ENCODE data around the gene AGAP5. TPM values are rescaled to one million over a fixed set of nuclear protein-coding genes. Genes with fewer than 3 reads are reported as not detected.

AGAP5 gene
- total and polyA plus RNA-seq, 2 of the 13 experiments (the other 11 are each of a cell fraction or from before 2014, with no cell fraction given), result 5.3 to 7.9 TPM

DNA sequence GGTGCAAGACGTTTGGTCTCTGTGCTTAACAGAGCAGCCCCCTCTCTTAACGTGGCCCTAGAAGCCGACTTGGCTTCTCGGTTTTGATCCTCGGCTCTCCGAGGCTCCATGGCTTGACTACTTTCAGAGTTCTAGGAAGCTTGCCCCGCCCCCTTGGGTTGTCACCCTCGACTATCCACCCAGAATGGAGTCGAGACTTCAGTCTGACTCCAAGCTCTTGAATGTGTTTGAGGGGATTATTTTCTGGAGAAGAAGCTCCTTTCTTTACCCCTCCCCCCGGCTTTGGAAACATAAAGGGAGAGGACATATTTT is 46.7 kb upstream of the AGAP5 start:
- TSS peak; percentile 86 for BruUV-seq (replicated peaks)
- H3K27ac ChIP-seq (ENCODE audit: extremely low read length, insufficient read depth, low read length), result peak overlapping the region; percentile 92
- H3K4me1 ChIP-seq (ENCODE audit: insufficient read depth, low read length), result peaks cover 44% of the 10 kb centered on the region
- no peaks in the 10 kb centered on the region for H3K9me3 ChIP-seq (ENCODE audit: low read length)
- H3K4me3 ChIP-seq (replicated peaks in 1 of 3; ENCODE audit: insufficient read depth in 1 of 3, low read depth in 2 of 3, low read length in 3 of 3), result peak overlapping the region; percentile 79 to 99 (median 98)
- ATAC-seq (peak; percentile 67), DNase-seq (ENCODE audit: low spot score) (peak; percentile 53), FAIRE-seq (no peak)
- ChIA-PET CTCF (ENCODE audit: low intra/inter-chr PET ratio, low total read pairs) (no interaction called here), POLR2A (interaction anchor here (0.5 to 5.4 kb wide), 10 partner anchors 11 to 333 kb away, joined by 3 to 85 read pairs (median 4); partner anchors contain the start of genes CHCHD1, PPP3CB and ZSWIM8)
- H3K4me2 ChIP-seq (ENCODE audit: low read depth, low read length), result peak overlapping the region; percentile 72
- intact Hi-C loops (cut with micrococcal nuclease; ENCODE audit: unreplicated experiment), result no loop called here
- no peak overlapping the region for H2AFZ ChIP-seq (ENCODE audit: low read length)
- peaks cover 45% of the 10 kb centered on the region for H3K79me2 ChIP-seq (ENCODE audit: insufficient read depth, low read length)
- H3K9ac ChIP-seq (ENCODE audit: insufficient read depth, low read depth, low read length), result peak overlapping the region; percentile 96
- under 1% methylated on average over 9 of the region's 10 CpGs for WGBS (ENCODE audit: low lambda C conversion rate)
- H3K27me3 ChIP-seq (ENCODE audit: control insufficient read depth in 1 of 2, insufficient read depth in 2 of 2, low read length in 2 of 2), result no peaks in the 10 kb centered on the region; a peak in 1 of 5 replicates
- in situ Hi-C loops (cut with HindIII; ENCODE audit: extremely low pct_ligation_motif_present, low pct_unique_long_range_greater_than_20kb), result no loop called here
- peaks cover 3 to 21% of the 10 kb centered on the region in 2 experiments; a peak in 4 of 5 replicates for H3K36me3 ChIP-seq (replicated peaks in 1 of 2; ENCODE audit: control insufficient read depth in 1 of 2, insufficient read depth in 2 of 2, low read length in 2 of 2)
- H4K20me1 ChIP-seq (ENCODE audit: insufficient read depth, low read length), result no peaks in the 10 kb centered on the region
- TF ChIP-seq TBL1XR1 (IDR thresholded peaks at IDR 0.05; ENCODE audit: borderline replicate concordance, low read length, partially characterized antibody) (no peak), CBFB (CRISPR knock-in tag; IDR thresholded peaks at IDR 0.05) (no peak), SOX5 (CRISPR knock-in tag; IDR thresholded peaks at IDR 0.05; ENCODE audit: borderline replicate concordance) (no peak), KDM4B (CRISPR knock-in tag; IDR thresholded peaks at IDR 0.05) (no peak), AGO2 (optimal IDR thresholded peaks at IDR 0.05; ENCODE audit: low read depth, low read length) (no peak), IKZF1 (IDR thresholded peaks at IDR 0.05) (no peak), PCBP1 (IDR thresholded peaks at IDR 0.05; ENCODE audit: borderline replicate concordance, low read depth, low read length) (no peak), ZNF530 (CRISPR knock-in tag; IDR thresholded peaks at IDR 0.05; ENCODE audit: low read depth) (no peak)
- TF ChIP-seq, protein P1, sequence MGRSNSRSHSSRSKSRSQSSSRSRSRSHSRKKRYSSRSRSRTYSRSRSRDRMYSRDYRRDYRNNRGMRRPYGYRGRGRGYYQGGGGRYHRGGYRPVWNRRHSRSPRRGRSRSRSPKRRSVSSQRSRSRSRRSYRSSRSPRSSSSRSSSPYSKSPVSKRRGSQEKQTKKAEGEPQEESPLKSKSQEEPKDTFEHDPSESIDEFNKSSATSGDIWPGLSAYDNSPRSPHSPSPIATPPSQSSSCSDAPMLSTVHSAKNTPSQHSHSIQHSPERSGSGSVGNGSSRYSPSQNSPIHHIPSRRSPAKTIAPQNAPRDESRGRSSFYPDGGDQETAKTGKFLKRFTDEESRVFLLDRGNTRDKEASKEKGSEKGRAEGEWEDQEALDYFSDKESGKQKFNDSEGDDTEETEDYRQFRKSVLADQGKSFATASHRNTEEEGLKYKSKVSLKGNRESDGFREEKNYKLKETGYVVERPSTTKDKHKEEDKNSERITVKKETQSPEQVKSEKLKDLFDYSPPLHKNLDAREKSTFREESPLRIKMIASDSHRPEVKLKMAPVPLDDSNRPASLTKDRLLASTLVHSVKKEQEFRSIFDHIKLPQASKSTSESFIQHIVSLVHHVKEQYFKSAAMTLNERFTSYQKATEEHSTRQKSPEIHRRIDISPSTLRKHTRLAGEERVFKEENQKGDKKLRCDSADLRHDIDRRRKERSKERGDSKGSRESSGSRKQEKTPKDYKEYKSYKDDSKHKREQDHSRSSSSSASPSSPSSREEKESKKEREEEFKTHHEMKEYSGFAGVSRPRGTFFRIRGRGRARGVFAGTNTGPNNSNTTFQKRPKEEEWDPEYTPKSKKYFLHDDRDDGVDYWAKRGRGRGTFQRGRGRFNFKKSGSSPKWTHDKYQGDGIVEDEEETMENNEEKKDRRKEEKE (IDR thresholded peaks at IDR 0.05), result no peak
- TF ChIP-seq, protein P2, sequence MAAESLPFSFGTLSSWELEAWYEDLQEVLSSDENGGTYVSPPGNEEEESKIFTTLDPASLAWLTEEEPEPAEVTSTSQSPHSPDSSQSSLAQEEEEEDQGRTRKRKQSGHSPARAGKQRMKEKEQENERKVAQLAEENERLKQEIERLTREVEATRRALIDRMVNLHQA (CRISPR knock-in tag; IDR thresholded peaks at IDR 0.05), result no peak
- TF ChIP-seq, protein P3, sequence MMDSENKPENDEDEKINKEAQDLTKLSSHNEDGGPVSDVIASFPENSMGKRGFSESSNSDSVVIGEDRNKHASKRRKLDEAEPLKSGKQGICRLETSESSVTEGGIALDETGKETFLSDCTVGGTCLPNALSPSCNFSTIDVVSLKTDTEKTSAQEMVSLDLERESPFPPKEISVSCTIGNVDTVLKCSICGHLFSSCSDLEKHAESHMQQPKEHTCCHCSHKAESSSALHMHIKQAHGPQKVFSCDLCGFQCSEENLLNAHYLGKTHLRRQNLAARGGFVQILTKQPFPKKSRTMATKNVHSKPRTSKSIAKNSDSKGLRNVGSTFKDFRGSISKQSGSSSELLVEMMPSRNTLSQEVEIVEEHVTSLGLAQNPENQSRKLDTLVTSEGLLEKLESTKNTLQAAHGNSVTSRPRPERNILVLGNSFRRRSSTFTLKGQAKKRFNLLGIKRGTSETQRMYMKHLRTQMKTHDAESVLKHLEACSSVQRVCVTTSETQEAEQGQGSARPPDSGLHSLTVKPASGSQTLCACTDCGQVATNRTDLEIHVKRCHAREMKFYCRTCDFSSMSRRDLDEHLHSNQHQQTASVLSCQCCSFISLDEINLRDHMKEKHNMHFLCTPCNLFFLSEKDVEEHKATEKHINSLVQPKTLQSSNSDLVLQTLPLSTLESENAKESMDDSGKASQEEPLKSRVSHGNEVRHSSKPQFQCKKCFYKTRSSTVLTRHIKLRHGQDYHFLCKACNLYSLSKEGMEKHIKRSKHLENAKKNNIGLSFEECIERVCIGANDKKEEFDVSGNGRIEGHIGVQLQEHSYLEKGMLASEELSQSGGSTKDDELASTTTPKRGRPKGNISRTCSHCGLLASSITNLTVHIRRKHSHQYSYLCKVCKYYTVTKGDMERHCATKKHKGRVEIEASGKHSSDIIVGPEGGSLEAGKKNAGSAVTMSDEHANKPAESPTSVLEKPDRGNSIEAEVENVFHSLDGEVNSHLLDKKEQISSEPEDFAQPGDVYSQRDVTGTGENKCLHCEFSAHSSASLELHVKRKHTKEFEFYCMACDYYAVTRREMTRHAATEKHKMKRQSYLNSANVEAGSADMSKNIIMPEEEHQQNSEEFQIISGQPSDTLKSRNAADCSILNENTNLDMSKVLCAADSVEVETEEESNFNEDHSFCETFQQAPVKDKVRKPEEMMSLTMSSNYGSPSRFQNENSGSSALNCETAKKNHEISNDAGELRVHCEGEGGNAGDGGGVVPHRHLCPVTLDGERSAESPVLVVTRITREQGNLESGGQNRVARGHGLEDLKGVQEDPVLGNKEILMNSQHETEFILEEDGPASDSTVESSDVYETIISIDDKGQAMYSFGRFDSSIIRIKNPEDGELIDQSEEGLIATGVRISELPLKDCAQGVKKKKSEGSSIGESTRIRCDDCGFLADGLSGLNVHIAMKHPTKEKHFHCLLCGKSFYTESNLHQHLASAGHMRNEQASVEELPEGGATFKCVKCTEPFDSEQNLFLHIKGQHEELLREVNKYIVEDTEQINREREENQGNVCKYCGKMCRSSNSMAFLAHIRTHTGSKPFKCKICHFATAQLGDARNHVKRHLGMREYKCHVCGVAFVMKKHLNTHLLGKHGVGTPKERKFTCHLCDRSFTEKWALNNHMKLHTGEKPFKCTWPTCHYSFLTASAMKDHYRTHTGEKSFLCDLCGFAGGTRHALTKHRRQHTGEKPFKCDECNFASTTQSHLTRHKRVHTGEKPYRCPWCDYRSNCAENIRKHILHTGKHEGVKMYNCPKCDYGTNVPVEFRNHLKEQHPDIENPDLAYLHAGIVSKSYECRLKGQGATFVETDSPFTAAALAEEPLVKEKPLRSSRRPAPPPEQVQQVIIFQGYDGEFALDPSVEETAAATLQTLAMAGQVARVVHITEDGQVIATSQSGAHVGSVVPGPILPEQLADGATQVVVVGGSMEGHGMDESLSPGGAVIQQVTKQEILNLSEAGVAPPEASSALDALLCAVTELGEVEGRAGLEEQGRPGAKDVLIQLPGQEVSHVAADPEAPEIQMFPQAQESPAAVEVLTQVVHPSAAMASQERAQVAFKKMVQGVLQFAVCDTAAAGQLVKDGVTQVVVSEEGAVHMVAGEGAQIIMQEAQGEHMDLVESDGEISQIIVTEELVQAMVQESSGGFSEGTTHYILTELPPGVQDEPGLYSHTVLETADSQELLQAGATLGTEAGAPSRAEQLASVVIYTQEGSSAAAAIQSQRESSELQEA (CRISPR knock-in tag; IDR thresholded peaks at IDR 0.05; ENCODE audit: not compliant biosample characterization), result peak; percentile 66
- TF ChIP-seq, protein P4, sequence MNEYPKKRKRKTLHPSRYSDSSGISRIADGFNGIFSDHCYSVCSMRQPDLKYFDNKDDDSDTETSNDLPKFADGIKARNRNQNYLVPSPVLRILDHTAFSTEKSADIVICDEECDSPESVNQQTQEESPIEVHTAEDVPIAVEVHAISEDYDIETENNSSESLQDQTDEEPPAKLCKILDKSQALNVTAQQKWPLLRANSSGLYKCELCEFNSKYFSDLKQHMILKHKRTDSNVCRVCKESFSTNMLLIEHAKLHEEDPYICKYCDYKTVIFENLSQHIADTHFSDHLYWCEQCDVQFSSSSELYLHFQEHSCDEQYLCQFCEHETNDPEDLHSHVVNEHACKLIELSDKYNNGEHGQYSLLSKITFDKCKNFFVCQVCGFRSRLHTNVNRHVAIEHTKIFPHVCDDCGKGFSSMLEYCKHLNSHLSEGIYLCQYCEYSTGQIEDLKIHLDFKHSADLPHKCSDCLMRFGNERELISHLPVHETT (CRISPR knock-in tag; conservative IDR thresholded peaks at IDR 0.05), result no peak

Measured in HepG2 (cell line).